Measurements from ENCODE around the gene AK2. TPM values are rescaled to one million over a fixed set of nuclear protein-coding genes. Genes with fewer than 3 reads are reported as not detected.
A peak's percentile ranks its signal among the peaks of the same experiment; 100 is the strongest.

The AK2 gene
- total RNA-seq, 1 experiment from 2014 or later, result 191 TPM

GRCh38 chr1:32963746-32964460, 72.8 kb downstream of the AK2 start:
- no peaks in the 10 kb centered on the region for H3K36me3 ChIP-seq (ENCODE audit: low read depth)
- 0 out of 2 replicates have a peak overlapping the region, but pooled peaks have one; percentile 18 for H3K27ac ChIP-seq
- intact Hi-C loops (cut with micrococcal nuclease; ENCODE audit: unreplicated experiment), result loop anchor here (1.0 to 2.0 kb wide), 2 partner anchors 29 to 43 kb away; no protein-coding TSS in a partner anchor
- peak overlapping the region; percentile 82 for H3K4me2 ChIP-seq
- H4K20me1 ChIP-seq (ENCODE audit: insufficient read depth), result peaks cover 13% of the 10 kb centered on the region; the same call in 1 of the 2 replicates
- H3K9me2 ChIP-seq (ENCODE audit: insufficient read depth), result no peaks in the 10 kb centered on the region
- DNase-seq, result peak; percentile 58 to 74
- TF ChIP-seq CTCF (conservative IDR thresholded peaks at IDR 0.05) (no peak), EZH2 (IDR thresholded peaks at IDR 0.05; ENCODE audit: low read depth) (no peak)
- POLR2A ChIA-PET (ENCODE audit: unreplicated experiment), result interaction anchor here (0.6 to 1.2 kb wide), 4 partner anchors 11 to 62 kb away, joined by 4 to 19 read pairs (median 5); no protein-coding TSS in a partner anchor
- H3K79me2 ChIP-seq (ENCODE audit: low read depth), result peaks cover 48% of the 10 kb centered on the region
- peak overlapping the region; percentile 97 for H3K4me3 ChIP-seq
- CTCF ChIA-PET, result no interaction called here
- H3K9me3 ChIP-seq (ENCODE audit: insufficient read depth, low read depth), result no peaks in the 10 kb centered on the region
- H3K27me3 ChIP-seq (ENCODE audit: insufficient read depth, low read depth), result no peaks in the 10 kb centered on the region
- H2AFZ ChIP-seq, result peak overlapping the region; percentile 83
- H3F3A ChIP-seq (ENCODE audit: insufficient read depth, low read depth), result peaks cover 13% of the 10 kb centered on the region
- BruUV-seq (replicated peaks), result no TSS peak
- H3K4me1 ChIP-seq (replicated peaks; ENCODE audit: insufficient read depth), result peaks cover 36% of the 10 kb centered on the region

GRCh38 chr1:32962248-32962896, 74.3 kb downstream of the AK2 start:
- POLR2A ChIA-PET (ENCODE audit: unreplicated experiment), result no interaction called here
- no TSS peak for BruUV-seq (replicated peaks)

More at GRCh38 chr1:32962248-32962896, 74.3 kb downstream of the AK2 start:
- peaks cover 30% of the 10 kb centered on the region for H3K4me1 ChIP-seq (replicated peaks; ENCODE audit: insufficient read depth)
- peak overlapping the region; percentile 67; the same call in 1 of the 2 replicates for H2AFZ ChIP-seq
- no peak for DNase-seq
- peak overlapping the region; percentile 82 for H3K4me2 ChIP-seq
- peaks cover 63% of the 10 kb centered on the region for H3K79me2 ChIP-seq (ENCODE audit: low read depth)
- no peaks in the 10 kb centered on the region for H3K27me3 ChIP-seq (ENCODE audit: insufficient read depth, low read depth)
- CTCF ChIA-PET, result interaction anchor here (0.5 to 0.8 kb wide), 3 partner anchors 9 to 121 kb away, joined by 3 to 7 read pairs (median 5); no protein-coding TSS in a partner anchor
- peaks cover 6% of the 10 kb centered on the region; the same call in 1 of the 2 replicates for H3F3A ChIP-seq (ENCODE audit: insufficient read depth, low read depth)
- peaks cover 13% of the 10 kb centered on the region; the same call in 1 of the 2 replicates for H4K20me1 ChIP-seq (ENCODE audit: insufficient read depth)
- H3K36me3 ChIP-seq (ENCODE audit: low read depth), result no peaks in the 10 kb centered on the region
- H3K27ac ChIP-seq, result peak overlapping the region; percentile 28
- TF ChIP-seq EZH2 (IDR thresholded peaks at IDR 0.05; ENCODE audit: low read depth) (no peak), CTCF (conservative IDR thresholded peaks at IDR 0.05) (no peak)
- peak overlapping the region; percentile 97 for H3K4me3 ChIP-seq
- H3K9me3 ChIP-seq (ENCODE audit: insufficient read depth, low read depth), result no peaks in the 10 kb centered on the region
- intact Hi-C loops (cut with micrococcal nuclease; ENCODE audit: unreplicated experiment), result loop anchor here (2.0 kb wide), 1 partner anchor 28 kb away; no protein-coding TSS in a partner anchor
- H3K9me2 ChIP-seq (ENCODE audit: insufficient read depth), result no peaks in the 10 kb centered on the region
